ENCODE results near the gene CHAF1A.

CHAF1A gene

DNA sequence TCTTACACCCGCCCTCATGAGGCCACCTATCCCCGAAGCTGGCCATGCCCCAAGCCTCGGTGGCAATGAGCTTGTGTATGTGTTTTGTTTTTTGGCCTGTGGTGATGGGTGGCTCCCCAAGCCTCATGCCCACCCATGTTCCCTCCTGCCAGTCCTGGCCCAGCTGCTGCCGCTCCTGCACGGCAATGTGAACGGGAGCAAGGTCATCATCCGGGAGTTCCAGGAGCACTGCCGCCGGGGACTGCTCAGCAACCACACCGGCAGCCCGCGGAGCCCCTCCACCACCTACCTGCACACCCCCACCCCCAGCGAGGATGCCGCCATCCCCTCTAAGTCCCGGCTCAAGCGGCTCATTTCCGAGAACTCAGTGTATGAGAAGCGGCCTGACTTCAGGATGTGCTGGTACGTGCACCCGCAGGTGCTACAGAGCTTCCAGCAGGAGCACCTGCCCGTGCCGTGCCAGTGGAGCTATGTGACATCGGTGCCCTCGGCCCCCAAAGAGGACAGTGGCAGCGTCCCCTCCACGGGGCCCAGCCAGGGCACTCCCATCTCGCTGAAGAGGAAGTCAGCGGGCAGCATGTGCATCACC, 30.6 kb downstream of the CHAF1A start:
- no peak for FAIRE-seq
- DNase-seq (ENCODE audit: low spot score): no peak

DNA sequence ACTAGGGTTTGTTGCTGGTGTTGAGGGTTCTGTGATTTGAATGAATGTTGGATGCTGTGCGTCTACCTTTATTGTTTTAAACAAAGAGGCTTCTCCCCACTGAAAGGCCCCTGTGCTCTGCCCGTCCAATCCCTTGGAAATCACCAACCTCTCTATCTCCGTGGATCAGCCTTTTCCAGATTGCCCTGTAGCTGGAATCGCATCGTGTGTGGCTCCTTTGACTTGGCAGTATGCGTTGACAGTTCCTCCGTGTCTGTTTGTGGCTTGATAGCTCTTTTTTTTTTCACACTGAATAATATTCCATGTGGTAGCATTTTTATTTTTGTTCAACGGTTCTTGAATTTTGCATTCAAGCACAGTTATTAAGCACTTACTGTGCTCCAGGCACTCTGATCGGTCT, 32.0 kb downstream of the CHAF1A start:
- no peak for DNase-seq (ENCODE audit: low spot score)
- no peak for FAIRE-seq

DNA sequence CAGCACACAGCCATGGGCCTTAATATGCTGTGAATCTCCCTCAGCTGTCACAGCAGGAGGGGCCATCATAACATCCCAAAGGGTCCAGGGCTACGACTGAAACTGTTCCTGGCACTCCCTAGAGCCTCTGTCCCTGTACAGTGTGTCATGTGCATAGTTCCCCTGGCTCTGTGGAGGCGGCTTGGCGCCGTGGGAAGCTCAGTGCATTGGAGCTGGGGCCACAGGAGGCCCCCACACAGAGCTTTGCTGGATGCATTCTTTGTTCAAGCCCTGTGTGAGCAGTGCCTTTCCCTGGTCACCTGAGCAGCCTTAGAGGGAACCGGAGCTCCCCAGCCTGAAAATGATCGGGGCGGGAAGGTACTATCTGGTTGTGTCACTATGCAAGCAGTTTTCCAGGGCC, 33.8 kb downstream of the CHAF1A start:
- DNase-seq (ENCODE audit: low spot score) (no peak), FAIRE-seq (no peak)

DNA sequence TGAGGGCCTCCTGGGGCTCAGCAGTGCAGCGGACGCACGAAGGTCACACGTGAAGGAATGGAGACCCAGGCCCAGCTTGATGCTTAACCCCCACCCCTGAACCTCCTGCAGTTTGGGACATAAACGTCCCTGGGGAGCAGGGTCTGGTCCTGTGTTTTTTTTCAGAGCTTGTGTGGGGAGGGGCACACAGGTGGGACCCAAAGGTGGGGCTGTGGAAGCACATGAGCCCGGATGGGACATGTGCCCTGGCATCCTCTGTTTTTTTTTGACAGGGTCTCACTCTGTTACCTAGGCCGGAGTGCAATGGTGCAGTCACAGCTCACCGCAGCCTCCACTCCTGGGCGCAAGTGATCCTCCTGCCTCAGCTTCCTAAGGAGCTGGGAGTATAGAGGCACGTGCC, 34.7 kb downstream of the CHAF1A start:
- DNase-seq (ENCODE audit: low spot score): no peak
- no peak for FAIRE-seq

DNA sequence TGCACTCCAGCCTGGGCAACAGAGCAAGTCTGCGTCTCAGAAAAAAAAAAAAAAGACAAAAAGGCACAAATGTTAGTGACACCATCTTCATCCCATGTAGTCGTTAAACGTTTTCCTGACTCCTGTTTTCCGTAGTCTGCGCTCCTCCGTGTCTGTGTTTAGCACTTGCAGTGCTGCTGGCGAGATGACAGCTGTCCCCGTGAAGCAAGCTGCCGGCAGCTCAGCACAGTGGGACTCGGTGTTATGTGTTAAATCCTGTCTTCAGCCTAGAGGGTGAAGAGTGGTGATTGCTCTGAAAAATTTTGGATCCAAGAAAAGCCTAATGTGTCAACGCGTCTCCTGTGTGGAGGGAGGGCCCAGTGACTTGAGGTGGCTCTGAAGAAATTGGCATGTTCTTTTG, 36.8 kb downstream of the CHAF1A start:
- no peak for DNase-seq (ENCODE audit: low spot score)
- no peak for FAIRE-seq

DNA sequence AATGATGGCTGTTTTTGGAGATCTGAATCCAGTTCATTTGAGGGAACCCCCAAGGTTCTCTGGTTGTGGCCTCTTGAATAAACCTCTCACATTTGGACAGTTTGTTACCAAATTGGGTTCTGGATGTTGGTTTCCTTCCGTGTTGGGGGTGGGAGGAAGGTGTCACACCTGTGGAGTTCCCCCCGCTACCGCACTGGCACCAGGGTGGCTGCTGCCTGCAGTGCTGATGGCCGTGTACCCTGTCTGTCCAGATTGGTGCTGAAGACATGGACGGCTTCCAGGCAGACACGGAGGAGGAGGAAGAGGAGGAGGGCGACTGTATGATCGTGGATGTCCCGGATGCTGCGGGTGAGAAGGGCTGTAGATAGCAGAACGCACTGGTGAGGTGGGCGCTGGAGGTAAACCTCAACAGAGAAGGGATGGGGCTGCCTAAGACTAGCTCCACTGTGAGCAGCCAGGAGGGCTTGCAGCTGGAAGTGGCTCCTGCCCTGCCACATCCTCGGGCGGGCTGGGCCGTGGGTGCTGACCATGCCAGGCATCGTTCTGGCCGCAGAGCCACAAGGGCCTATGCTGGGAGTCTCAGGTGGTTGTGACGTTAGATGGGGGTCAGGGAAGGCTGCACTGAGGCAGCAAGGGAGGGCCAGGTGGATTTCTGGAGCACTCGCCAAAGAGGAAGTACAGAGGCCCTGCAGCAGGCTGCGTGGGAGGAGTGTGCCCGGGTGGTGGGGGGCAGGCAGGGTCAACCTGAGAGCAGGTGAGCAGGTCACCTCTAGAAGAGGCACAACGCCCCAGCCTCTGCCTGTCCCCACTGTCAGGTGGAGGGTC, 39.8 kb downstream of the CHAF1A start:
- DNase-seq (ENCODE audit: low spot score): no peak
- FAIRE-seq: no peak

DNA sequence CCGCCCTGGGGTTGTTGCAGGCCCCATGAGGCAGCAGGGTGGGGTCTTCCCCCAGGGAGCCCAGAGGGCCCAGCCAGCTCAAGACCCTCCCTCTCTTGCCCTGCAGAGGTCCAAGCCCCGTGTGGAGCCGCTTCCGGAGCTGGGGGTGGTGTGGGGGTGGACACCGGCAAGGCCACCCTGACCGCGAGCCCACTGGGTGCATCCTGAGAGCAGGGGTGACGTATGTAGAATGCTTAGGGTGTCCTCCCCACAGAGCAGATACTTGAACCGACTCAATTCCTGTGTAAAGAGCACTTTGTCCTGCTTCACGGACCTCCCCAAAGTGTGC, 40.3 kb downstream of the CHAF1A start:
- DNase-seq (ENCODE audit: low spot score) (no peak), FAIRE-seq (no peak)

DNA sequence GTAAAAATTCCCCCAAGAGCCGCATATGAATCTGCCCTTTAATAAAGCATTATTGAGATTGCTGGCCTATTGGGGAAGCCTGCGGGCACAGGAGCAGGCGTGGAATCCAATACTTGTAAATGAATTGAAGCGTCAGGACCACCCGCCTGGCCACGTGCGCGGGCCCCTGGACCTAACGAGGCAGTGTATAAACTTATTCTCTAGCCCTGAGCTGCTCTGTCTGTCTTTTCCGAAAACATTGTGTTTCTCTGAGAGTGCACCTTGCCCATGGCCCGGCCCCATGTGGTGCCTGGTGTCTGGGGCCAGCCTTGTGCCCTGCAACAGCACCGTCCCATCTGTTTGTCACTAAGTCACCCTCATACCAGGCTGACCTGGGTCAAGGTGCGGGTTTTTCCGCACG, 40.7 kb downstream of the CHAF1A start:
- DNase-seq (ENCODE audit: low spot score): no peak
- FAIRE-seq: no peak

DNA sequence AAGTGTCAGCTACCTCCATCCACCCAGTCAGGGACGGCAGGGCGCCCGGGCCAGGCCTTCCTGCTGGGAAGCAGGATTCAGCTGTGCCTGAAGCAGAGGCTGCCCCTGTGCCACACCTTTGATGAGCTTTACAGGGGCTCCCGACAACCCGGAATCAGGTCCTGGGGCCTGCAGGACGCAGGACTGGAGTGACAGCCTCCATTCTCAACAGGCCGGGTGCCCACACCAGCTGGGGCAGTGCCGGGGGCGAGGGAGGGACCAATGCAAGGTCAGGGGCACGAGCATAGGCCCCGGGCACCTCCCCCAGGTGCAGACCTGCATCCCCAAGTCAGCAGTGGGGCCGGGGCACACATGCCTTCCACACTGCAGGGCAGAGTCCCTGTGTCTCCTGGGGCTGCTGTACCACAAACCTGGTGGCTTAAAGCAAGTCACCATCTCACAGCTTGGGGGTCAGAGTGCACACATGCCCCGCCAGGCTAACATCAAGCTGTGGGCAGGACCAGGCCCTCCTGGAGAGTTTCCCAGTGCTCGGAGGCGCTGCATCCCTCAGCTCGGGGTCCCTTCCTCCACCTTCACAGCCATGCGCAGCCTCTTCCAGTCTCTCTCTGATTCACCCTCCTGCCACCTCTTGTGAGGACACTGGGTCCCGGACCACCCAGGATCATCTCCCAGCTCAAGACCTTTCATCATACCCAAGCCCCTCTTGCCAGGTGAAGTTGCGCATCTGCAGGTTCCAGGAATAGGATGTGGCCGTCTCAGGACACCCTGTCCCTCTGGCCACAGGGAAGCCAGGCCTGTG, 41.7 kb downstream of the CHAF1A start:
- FAIRE-seq (no peak), DNase-seq (ENCODE audit: low spot score) (no peak)

DNA sequence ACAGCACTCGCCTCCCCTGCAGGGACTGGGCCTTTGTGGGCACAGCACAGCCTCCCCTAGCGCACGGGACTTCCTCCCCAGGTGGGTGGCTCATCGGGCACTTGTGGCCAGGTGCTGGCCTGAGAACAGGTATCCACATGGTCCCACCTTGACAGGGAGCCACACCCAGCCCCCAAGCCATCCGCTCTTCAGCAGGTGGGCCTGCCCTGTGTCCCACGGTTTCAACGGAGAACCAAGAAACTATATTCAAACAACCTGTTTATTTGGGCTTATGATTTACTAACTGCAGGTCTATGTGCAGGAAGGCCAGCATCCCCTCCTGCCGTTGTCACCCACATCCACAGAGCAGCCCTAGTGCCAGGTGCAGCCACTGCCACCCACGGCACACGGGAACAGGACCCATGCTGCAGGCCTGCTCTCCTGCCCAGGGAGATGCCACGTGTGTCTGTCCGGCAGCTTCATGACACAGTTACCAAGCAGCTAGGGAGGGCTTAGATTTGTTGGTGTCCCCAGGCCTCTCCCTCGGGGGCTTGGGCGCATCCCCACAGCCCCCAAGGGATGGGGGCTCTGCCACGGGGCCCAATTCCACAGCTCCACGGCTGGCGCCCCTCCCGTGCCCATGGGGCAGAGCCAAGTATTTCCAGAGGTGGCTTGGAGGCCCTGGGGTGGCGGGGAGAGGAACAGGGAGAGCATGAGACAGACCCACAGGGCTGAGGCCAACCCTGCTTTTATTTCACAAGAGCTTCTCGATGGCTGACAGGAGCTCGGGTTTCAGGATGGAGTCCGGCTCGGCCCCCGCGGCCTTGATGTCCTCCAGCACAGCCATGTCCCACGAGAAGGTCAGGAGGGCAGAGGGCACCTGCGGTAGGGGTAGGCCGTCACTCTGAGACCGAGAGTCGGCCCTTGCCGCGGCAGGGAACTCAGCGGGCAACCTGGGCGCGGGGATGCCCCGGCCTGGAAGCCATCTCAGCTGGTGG, 42.6 kb downstream of the CHAF1A start:
- no peak for DNase-seq (ENCODE audit: low spot score)
- FAIRE-seq: no peak

DNA sequence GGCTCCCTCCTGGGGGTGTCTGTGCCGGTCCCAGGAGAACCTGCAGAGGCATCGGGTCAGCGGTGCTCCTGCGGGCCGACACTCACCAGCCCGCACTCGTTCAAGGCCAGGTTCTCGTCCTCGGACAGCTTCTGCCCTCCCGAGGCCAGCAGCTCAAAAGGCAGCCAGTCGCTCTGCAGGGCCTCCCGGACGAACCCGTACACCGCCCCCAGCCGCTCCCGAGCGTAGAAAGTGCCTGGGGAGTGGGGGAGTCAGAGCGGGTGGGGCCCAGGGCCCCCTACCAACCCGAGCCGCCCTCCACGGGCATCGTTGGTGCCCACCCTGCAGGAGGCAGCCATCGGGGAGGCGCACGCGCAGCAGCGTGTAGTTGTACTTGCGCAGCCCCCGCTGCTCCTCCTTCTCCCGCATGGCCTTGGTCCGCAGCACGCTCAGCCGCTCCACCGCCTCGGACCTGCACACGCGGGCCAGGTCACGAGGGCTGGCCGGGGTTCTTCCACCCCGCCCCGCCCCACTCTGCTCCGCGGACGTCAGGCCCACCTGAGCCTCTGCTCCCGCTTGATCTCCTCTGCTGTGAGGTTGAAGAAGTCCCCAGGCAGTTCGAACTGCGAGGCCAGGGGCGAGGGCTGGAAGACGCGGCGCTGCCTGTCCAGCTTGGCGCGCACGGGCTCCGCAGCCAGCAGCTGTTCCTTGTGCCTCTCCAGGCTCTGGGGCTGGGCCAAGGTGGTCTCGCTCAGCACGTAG, 43.7 kb downstream of the CHAF1A start:
- FAIRE-seq: no peak
- DNase-seq (ENCODE audit: low spot score): no peak

DNA sequence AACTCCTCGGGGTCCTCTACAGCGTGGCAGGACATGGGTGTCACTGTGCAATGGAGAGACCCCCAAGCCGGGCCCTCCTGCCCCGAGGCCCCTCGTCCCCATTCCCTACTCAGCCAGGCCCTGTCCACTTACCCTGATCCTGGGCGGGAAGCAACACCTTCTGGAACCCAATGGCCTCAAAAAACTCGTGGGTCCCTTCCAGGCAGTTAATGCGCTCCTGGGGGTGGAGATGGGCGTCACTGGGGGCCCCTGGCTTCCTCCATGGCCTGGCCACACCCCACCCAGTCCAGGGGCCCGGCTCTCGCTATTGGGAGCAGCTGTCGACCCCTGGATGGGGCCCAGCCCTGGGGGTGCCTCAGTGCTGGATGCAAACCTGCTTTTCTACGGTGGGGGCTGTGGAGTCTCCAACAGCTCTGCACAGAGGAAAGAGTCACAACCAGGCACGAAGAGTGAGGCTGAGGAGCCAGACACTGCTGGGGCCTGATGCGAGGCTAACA, 44.3 kb downstream of the CHAF1A start:
- no peak for FAIRE-seq
- no peak for DNase-seq (ENCODE audit: low spot score)

DNA sequence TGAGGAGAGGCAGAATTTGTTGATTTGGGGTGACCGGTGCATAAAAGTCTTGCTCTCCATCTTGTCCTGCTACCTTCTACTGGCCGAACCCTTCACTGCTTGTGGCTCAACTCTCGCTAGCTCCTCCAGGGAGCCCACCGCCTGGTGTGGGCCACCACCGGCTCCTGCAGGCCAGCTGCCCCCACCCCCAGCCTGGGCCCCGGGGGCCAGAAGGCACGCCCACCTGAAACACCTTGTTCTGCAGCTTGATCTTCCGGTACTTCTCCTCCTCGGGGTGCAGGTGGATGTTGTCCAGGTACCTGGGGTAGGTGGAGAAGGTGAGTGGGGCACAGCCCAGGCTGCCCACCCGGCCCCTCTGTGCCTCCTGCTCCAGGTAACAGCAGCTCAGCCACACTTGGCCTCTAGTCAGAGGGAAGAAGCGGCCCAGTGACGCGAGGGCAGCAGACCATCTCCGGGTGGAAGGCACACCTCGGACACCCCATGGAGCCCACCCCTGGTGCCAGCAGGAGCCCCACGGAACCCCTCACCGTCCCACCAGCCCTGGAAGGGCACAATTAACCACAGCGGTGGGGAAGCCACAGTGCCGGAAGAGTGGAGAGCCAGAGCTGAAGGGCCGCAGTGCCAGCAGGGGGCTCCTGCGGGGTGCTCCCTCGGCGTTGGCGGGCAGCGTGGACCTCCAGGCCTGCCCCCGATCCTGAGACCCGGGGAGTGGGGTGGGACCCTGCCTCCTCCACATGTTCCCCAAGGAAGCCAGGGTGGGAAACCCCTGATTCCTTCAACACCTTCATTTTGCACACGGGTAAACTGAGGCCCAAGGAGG, 45.1 kb downstream of the CHAF1A start:
- FAIRE-seq (no peak), DNase-seq (ENCODE audit: low spot score) (no peak)

DNA sequence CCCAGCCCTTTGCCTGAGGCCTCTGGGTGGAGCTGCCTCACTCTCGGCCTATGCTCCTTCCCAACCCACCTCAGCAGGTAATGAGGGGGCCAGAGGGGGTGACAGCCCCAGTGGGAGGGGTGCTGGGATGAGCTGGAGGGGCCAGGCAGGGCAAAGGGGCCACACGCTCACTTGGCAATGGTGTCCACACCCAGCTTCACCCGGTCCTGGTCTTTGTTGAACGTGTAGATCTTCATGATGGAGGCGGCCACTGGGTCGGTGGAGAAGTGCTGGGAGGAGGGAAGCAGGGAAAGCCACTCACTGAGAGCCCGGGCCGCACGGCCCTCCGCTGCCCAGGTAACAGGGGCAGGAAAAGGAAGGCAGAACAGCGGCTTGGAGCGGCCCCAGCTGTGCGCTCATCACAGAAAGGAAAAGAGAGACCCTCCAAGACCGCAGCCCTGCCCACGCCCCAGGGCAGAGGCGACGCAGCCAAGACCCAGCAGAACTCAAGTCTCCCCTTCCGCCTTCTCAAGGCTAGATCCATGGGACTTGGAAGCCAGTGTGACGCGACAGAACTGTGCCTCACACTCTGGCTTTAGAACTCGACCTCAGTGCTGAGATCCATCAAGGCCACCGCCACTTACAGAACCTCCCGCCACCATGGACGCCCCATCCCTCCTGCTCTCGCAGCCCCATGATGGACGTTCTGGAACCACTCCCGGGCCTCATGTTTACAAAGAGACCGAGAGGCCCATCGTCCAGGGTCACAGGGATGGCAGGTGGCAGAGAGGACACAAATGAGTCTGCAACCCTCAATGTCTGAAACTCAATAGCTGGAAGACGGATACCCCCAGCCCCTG, 45.9 kb downstream of the CHAF1A start:
- DNase-seq (ENCODE audit: low spot score) (no peak), FAIRE-seq (no peak)

DNA sequence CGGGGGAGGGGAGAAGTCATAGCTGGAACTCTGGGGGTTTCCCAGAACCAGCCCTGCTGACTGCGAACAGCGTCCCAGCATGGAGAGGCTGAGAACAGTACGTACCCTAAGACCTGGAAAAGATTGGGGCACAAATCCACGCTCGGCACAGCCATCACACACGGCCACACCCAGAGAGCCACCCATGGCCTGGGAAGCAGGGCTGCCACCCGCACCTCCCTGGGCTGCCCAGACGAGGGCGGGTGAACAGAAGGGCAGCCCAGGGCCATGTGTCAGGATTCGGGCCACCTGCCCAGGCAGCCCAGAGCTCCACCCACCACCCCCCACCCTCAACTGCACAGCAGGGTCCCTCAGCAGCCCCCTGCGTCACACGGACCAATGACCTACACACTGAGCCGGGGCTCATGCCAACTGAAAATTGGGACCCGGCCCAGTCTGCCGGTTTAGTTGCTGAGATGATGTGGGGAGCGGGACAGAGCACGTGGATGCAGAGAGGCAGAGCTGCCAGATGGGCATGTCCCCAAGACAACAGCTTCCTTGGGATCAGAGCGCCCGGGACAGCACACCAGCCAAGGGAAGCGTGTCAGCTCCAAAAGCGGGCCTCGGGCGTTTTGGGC, 46.7 kb downstream of the CHAF1A start:
- DNase-seq (ENCODE audit: low spot score) (no peak), FAIRE-seq (no peak)

DNA sequence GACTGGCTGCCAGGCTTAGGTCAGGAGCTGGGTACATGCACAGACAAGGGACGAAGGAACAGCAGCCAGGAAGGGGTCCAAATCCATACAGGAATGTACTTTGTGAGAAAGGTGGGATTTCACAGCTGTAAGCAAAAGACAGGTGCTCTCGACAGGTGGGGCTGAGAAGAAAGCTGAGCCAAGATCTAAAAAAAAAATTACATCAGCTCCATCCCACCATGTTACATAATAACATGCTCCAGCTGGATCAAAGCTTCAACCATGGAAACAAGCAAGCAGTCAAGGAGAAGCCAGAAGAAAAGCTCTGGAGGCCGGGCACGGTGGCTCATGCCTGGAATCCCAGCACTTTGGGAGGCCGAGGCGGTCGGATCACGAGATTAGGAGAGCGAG, 47.2 kb downstream of the CHAF1A start:
- no peak for FAIRE-seq
- DNase-seq (ENCODE audit: low spot score): no peak

DNA sequence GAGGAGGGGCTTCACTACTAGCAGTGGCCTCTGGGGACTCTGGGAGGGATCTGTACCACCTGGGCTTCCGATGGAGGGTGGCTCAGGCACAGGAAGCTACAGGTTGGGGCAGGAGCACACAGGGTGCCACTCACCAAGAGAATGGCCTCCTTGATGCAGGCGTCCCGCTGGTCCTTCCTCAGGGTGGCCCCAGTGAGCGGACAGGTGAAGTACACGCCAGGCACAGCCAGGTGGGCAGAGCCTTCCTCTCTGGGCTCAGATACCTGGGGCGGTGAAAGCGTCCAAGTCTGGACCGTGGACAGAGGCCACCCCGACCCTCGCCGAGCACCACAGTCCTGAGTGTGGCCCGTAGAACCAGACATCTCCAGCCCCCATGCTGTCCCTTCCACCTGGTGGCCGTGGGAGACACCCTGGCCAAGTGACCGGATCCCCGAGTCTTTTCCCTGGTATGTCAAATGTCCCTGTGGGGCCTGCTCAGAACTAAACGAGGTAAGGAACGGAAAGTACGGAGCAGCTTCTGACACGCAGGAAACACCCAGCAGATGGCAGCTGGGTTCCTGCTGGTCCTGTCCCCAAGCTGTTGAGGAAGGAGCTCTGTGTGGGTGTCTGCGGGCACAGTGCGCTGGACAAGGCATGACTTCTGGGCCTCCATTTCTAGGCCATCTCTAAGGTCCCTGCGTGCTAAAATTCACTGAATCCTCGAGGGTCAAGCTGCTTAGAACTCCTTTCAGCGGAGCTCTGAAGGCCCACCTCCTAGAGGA, 50.0 kb downstream of the CHAF1A start:
- DNase-seq (ENCODE audit: low spot score): no peak

More for the DNA sequence above, 50.0 kb downstream of the CHAF1A start:
- FAIRE-seq: no peak
